HepG2 (cell line): ENCODE measurements around the gene BICRA. TPM values are rescaled to one million over a fixed set of nuclear protein-coding genes. Genes with fewer than 3 reads are reported as not detected.

Experiments
- ATAC-seq: fragments of 200-7000 bp; cut with Tn5 transposase; 3 replicates; pipeline ENCODE4 v1.9.1; 2020; ENCODE audit warnings: mild to moderate bottlenecking, moderate library complexity
- BruUV-seq: library from RNA; stranded (reverse); fragments of 400-500 nt; replicated peaks from 2 replicates; lab custom pipeline; 2021; lab: Mats Ljungman, UMichigan
- CTCF ChIA-PET: fragments of 300-600 bp; formaldehyde crosslinking; extraction: SDS; loops from one replicate; lab custom pipeline; 2021; ENCODE audit warnings: low total read pairs, inconsistent platforms, low intra/inter-chr PET ratio; lab: Yijun Ruan, JAX
- POLR2A ChIA-PET: fragments of 350-600 bp; sonication (Branson Sonifier 250); formaldehyde crosslinking; loops from one replicate; lab custom pipeline; 2020; ENCODE audit warnings: antibody characterized with exemption, inconsistent platforms; lab: Yijun Ruan, JAX
- DNase-seq: peaks from one replicate; pipeline ENCODE4 v3.0.0-alpha.2; 2015; ENCODE audit warnings: low spot score
- FAIRE-seq: peaks from 3 replicates; lab custom pipeline; 2011; peaks lifted over from hg19 to GRCh38; lab: Jason Lieb, UNC
- H2AFZ ChIP-seq: one replicate; pipeline ENCODE4 v1.6.1; 2011; ENCODE audit warnings: low read length, inconsistent platforms
- H3K27ac ChIP-seq: fragments of 300-600 bp; 3 replicates; pipeline ENCODE4 v1.8.0; 2011; ENCODE audit warnings: mixed run types, mild to moderate bottlenecking, mixed read lengths, low read length, inconsistent platforms; ENCODE audit not compliant: insufficient read depth; ENCODE audit errors: extremely low read length
- H3K27me3 ChIP-seq, 2 experiments: fragments of 200-600 bp in 1 of 2; 2 replicates in 1 of 2; 3 replicates in 1 of 2; pipeline versions ENCODE4 v1.6.0 to v1.8.0; 2011; ENCODE audit warnings: low read length in 2 of 2, mild to moderate bottlenecking in 2 of 2, moderate library complexity in 2 of 2, inconsistent platforms in 1 of 2; ENCODE audit not compliant: insufficient read depth in 2 of 2, control insufficient read depth in 1 of 2
- H3K36me3 ChIP-seq, 2 experiments: fragments of 200-600 bp in 1 of 2; replicated peaks in 1 of 2; 2 replicates in 1 of 2; 3 replicates in 1 of 2; pipeline versions ENCODE4 v1.5.1 to v1.8.0; 2011; ENCODE audit warnings: low read length in 2 of 2, inconsistent platforms in 1 of 2; ENCODE audit not compliant: insufficient read depth in 2 of 2, control insufficient read depth in 1 of 2
- H3K4me1 ChIP-seq: 2 replicates; pipeline ENCODE4 v1.5.1; 2012; ENCODE audit warnings: low read length, inconsistent platforms; ENCODE audit not compliant: insufficient read depth
- H3K4me2 ChIP-seq: 2 replicates; pipeline ENCODE4 v1.6.0; 2011; ENCODE audit warnings: low read depth, low read length, inconsistent platforms
- H3K4me3 ChIP-seq, 3 experiments: fragments of 200-600 bp in 1 of 3; sonication (generic), shearing (Covaris generic) in 1 of 3; replicated peaks in 1 of 3; 2 replicates each; pipeline ENCODE4 v1.5.1; 2011 to 2016; ENCODE audit warnings: low read length in 3 of 3, inconsistent platforms in 2 of 3, low read depth in 2 of 3, mild to moderate bottlenecking in 2 of 3, control low read depth in 1 of 3, mixed read lengths in 1 of 3; ENCODE audit not compliant: insufficient read depth in 1 of 3
- H3K79me2 ChIP-seq: one replicate; pipeline ENCODE4 v1.6.1; 2011; ENCODE audit warnings: low read length, inconsistent platforms; ENCODE audit not compliant: insufficient read depth
- H3K9ac ChIP-seq: 2 replicates; pipeline ENCODE4 v1.6.0; 2011; ENCODE audit warnings: mild to moderate bottlenecking, low read depth, low read length, inconsistent platforms; ENCODE audit not compliant: insufficient read depth
- H3K9me3 ChIP-seq: 2 replicates; pipeline ENCODE4 v1.5.1; 2012; ENCODE audit warnings: mild to moderate bottlenecking, low read length
- H4K20me1 ChIP-seq: 2 replicates; pipeline ENCODE4 v1.6.0; 2011; ENCODE audit warnings: inconsistent platforms, mild to moderate bottlenecking, low read length, moderate library complexity; ENCODE audit not compliant: insufficient read depth
- CSRNP1 ChIP-seq: sonication (generic); formaldehyde crosslinking; IDR thresholded peaks from 2 replicates; pipeline ENCODE4 v1.8.1; 2023; ENCODE audit warnings: mild to moderate bottlenecking, missing genetic modification reagents
- DR1 ChIP-seq: sonication (generic); formaldehyde crosslinking; IDR thresholded peaks from 2 replicates; pipeline ENCODE4 v1.8.0; 2021; ENCODE audit warnings: mild to moderate bottlenecking, missing genetic modification reagents, inconsistent platforms
- GRHL1 ChIP-seq: sonication (generic); formaldehyde crosslinking; conservative IDR thresholded peaks from 2 replicates; pipeline ENCODE4 v1.8.0; 2022; ENCODE audit warnings: missing genetic modification reagents
- MTF2 ChIP-seq: sonication (generic); formaldehyde crosslinking; IDR thresholded peaks from 2 replicates; pipeline ENCODE4 v1.5.0; 2020; ENCODE audit warnings: missing genetic modification reagents, borderline replicate concordance
- NFE2 ChIP-seq: sonication (generic); formaldehyde crosslinking; IDR thresholded peaks from 2 replicates; pipeline ENCODE4 v1.4.0; 2020; ENCODE audit warnings: missing genetic modification reagents
- NR2C2 ChIP-seq: sonication (generic); formaldehyde crosslinking; IDR thresholded peaks from 2 replicates; pipeline ENCODE4 v1.4.0; 2020; ENCODE audit warnings: missing genetic modification reagents, mild to moderate bottlenecking, moderate library complexity, borderline replicate concordance
- PAWR ChIP-seq: sonication (generic); formaldehyde crosslinking; IDR thresholded peaks from 2 replicates; pipeline ENCODE4 v1.4.0; 2020; ENCODE audit warnings: missing genetic modification reagents, mild to moderate bottlenecking, borderline replicate concordance
- SAFB2 ChIP-seq: sonication (generic); formaldehyde crosslinking; IDR thresholded peaks from 2 replicates; pipeline ENCODE4 v1.5.1; 2020; ENCODE audit warnings: missing genetic modification reagents, low read depth, mild to moderate bottlenecking, borderline replicate concordance
- ZBTB44 ChIP-seq: sonication (generic); formaldehyde crosslinking; IDR thresholded peaks from 2 replicates; pipeline ENCODE4 v1.4.0; 2020; ENCODE audit warnings: missing genetic modification reagents
- ZFAT ChIP-seq: sonication (generic); formaldehyde crosslinking; conservative IDR thresholded peaks from 2 replicates; pipeline ENCODE4 v1.8.1; 2023; ENCODE audit warnings: missing genetic modification reagents, inconsistent platforms
- ZNF333 ChIP-seq: sonication (generic); formaldehyde crosslinking; IDR thresholded peaks from 2 replicates; pipeline ENCODE4 v1.4.0; 2020; ENCODE audit warnings: mild to moderate bottlenecking, missing genetic modification reagents, borderline replicate concordance
- ZNF34 ChIP-seq: sonication (generic); formaldehyde crosslinking; IDR thresholded peaks from 2 replicates; pipeline ENCODE4 v1.4.0; 2020; ENCODE audit warnings: mild to moderate bottlenecking, missing genetic modification reagents, borderline replicate concordance
- ZNF552 ChIP-seq: sonication (generic); formaldehyde crosslinking; IDR thresholded peaks from 2 replicates; pipeline ENCODE4 v1.9.0; 2022; ENCODE audit warnings: missing genetic modification reagents, mild to moderate bottlenecking, borderline replicate concordance
- ZNF563 ChIP-seq: sonication (generic); formaldehyde crosslinking; IDR thresholded peaks from 2 replicates; pipeline ENCODE4 v1.8.0; 2022; ENCODE audit warnings: mild to moderate bottlenecking, moderate library complexity, missing genetic modification reagents
- WGBS: methylation state at CpG from one replicate; pipeline ENCODE4 v1.1.6; 2017; ENCODE audit warnings: low lambda C conversion rate; 5-methylcytosine and 5-hydroxymethylcytosine counted together
- in situ Hi-C: cut with HindIII; loops from 2 replicates; pipeline ENCODE4 v1.10.0; 2017; ENCODE audit warnings: low pct_unique_long_range_greater_than_20kb; ENCODE audit not compliant: extremely low pct_ligation_motif_present
- intact Hi-C: fragments of 100-400 bp; cut with micrococcal nuclease; formaldehyde crosslinking; loops from one replicate; pipeline ENCODE4 v1.10.0; 2022; ENCODE audit not compliant: unreplicated experiment
- polyA plus RNA-seq, 8 experiments: library from polyadenylated mRNA; depleted of rRNA in 3 of 8; stranded (reverse) in 7 of 8; unstranded in 1 of 8; fragments of >200 nt; fragmentation: Illumina TruSeq in 4 of 8; extraction: Trizol in 4 of 8; gene quantifications; 2 replicates each; pipeline versions ENCODE4 v1.2.1 to v1.2.3, GENCODE V29; 2011 to 2016; ENCODE audit warnings: low read depth in 4 of 8, missing spikeins in 1 of 8, mixed read lengths in 1 of 8; ENCODE audit not compliant: insufficient read depth in 1 of 8
- total RNA-seq, 5 experiments: library from RNA; depleted of rRNA; stranded (reverse); fragments of >200 nt; fragmentation: Illumina TruSeq; extraction: Trizol; gene quantifications; 2 replicates each; pipeline ENCODE4 v1.2.3, GENCODE V29; 2016; ENCODE audit warnings: low read depth in 1 of 5

The BICRA gene
- total and polyA plus RNA-seq, 2 of the 13 experiments (the other 11 are each of a cell fraction or from before 2014, with no cell fraction given): 0.55 to 0.71 TPM

GRCh38 chr19:47614021-47614295 lies 5.0 kb downstream of the BICRA start:
- Histone ChIP-seq H3K4me1 (peaks cover 32% of the 10 kb centered on the region), H4K20me1 (peaks cover 20% of the 10 kb centered on the region; the same call in 1 of the 2 replicates), H3K4me3 (no peak overlapping the region), H2AFZ (no peak overlapping the region), H3K36me3 (peaks cover 0 to 2% of the 10 kb centered on the region in 2 experiments; a peak in 1 of 5 replicates), H3K4me2 (no peak overlapping the region), H3K27me3 (no peaks in the 10 kb centered on the region), H3K79me2 (peaks cover 68% of the 10 kb centered on the region), H3K9me3 (no peaks in the 10 kb centered on the region), H3K27ac (no peak overlapping the region), H3K9ac (no peak overlapping the region)
- WGBS: 78% methylated on average over 3 of the region's 3 CpGs
- no peak for FAIRE-seq
- TF ChIP-seq MTF2 (CRISPR knock-in tag): no peak
- no peak for TF ChIP-seq ZNF552 (CRISPR knock-in tag)
- BruUV-seq: no TSS peak
- no peak for ATAC-seq
- no peak for DNase-seq
- ChIA-PET POLR2A (interaction anchor here (0.5 kb wide), 1 partner anchor 333 kb away, joined by 3 read pairs; no protein-coding TSS in a partner anchor), CTCF (no interaction called here)
- in situ Hi-C loops: no loop called here
- intact Hi-C loops: no loop called here

GRCh38 chr19:47614559-47614958 lies 5.6 kb downstream of the BICRA start:
- 97% methylated on average over 10 of the region's 10 CpGs for WGBS
- no peak for ATAC-seq
- Histone ChIP-seq H3K4me2 (no peak overlapping the region), H3K4me3 (no peak overlapping the region), H3K36me3 (peaks cover 0 to 2% of the 10 kb centered on the region in 2 experiments; a peak in 1 of 5 replicates), H4K20me1 (peaks cover 20% of the 10 kb centered on the region; the same call in 1 of the 2 replicates), H3K27me3 (no peaks in the 10 kb centered on the region), H3K4me1 (peaks cover 38% of the 10 kb centered on the region), H3K27ac (no peak overlapping the region), H3K9me3 (no peaks in the 10 kb centered on the region), H3K79me2 (peaks cover 69% of the 10 kb centered on the region), H3K9ac (no peak overlapping the region), H2AFZ (no peak overlapping the region)
- no peak for FAIRE-seq
- in situ Hi-C loops: no loop called here
- intact Hi-C loops: no loop called here
- ChIA-PET CTCF (no interaction called here), POLR2A (no interaction called here)
- TF ChIP-seq ZFAT (no peak), GRHL1 (CRISPR knock-in tag) (no peak), DR1 (no peak), NR2C2 (CRISPR knock-in tag) (no peak), ZNF563 (CRISPR knock-in tag) (no peak), CSRNP1 (CRISPR knock-in tag) (no peak), ZNF34 (CRISPR knock-in tag) (no peak), NFE2 (CRISPR knock-in tag) (no peak), SAFB2 (CRISPR knock-in tag) (no peak), PAWR (CRISPR knock-in tag) (no peak), ZNF333 (CRISPR knock-in tag) (no peak), ZBTB44 (no peak)
- no peak for DNase-seq
- BruUV-seq: no TSS peak
